ACC112 (cell line): ENCODE measurements around the gene HAND2.

ENCODE experiments used
- H2AFZ ChIP-seq: fragments of 200-600 bp; sonication (generic); one replicate; pipeline ENCODE4 v1.6.0; 2017; ENCODE audit warnings: antibody characterized with exemption, low read length; ENCODE audit not compliant: unreplicated experiment
- H3K27ac ChIP-seq: fragments of 200-600 bp; sonication (generic); 2 replicates; pipeline ENCODE4 v1.5.1; 2014; ENCODE audit warnings: low read depth, mild to moderate bottlenecking, antibody characterized with exemption, low read length, moderate library complexity
- H3K27me3 ChIP-seq: fragments of 200-600 bp; sonication (generic); 2 replicates; pipeline ENCODE4 v1.6.1; 2014; ENCODE audit warnings: mild to moderate bottlenecking, antibody characterized with exemption, low read length, moderate library complexity, mixed read lengths; ENCODE audit not compliant: insufficient read depth
- H3K36me3 ChIP-seq: fragments of 200-600 bp; sonication (generic); 2 replicates; pipeline ENCODE4 v1.6.1; 2016; ENCODE audit warnings: mild to moderate bottlenecking, antibody characterized with exemption, low read length, moderate library complexity, mixed read lengths; ENCODE audit not compliant: insufficient read depth
- H3K4me1 ChIP-seq: fragments of 200-600 bp; sonication (generic); one replicate; pipeline ENCODE4 v1.6.1; 2016; ENCODE audit warnings: low read length, mixed read lengths; ENCODE audit not compliant: insufficient read depth, unreplicated experiment, control insufficient read depth
- H3K4me3 ChIP-seq: fragments of 200-600 bp; sonication (generic); 2 replicates; pipeline ENCODE4 v1.5.1; 2014; ENCODE audit warnings: mild to moderate bottlenecking, low read depth, low read length
- H3K79me2 ChIP-seq: fragments of 200-600 bp; sonication (generic); one replicate; pipeline ENCODE4 v1.6.0; 2016; ENCODE audit warnings: low read length; ENCODE audit not compliant: control insufficient read depth, unreplicated experiment, insufficient read depth

HAND2 gene

GRCh38 chr4:173508386-173509035 is 21.5 kb downstream of the HAND2 start:
- Histone ChIP-seq H3K27ac (no peak overlapping the region), H3K79me2 (no peaks in the 10 kb centered on the region), H2AFZ (peak overlapping the region; percentile 72), H3K36me3 (no peaks in the 10 kb centered on the region), H3K4me1 (peaks cover 3% of the 10 kb centered on the region), H3K27me3 (no peaks in the 10 kb centered on the region), H3K4me3 (peak overlapping the region; percentile 98)

- H3K36me3 ChIP-seq = no peaks in the 10 kb centered on the region
- no peaks in the 10 kb centered on the region for H3K27me3 ChIP-seq
- H3K79me2 ChIP-seq = no peaks in the 10 kb centered on the region
- H2AFZ ChIP-seq = no peak overlapping the region
- H3K27ac ChIP-seq = no peak overlapping the region
- H3K4me3 ChIP-seq = no peak overlapping the region
- H3K4me1 ChIP-seq = no peaks in the 10 kb centered on the region
Measured at GRCh38 chr4:173507471-173508385, 22.3 kb downstream of the HAND2 start.

- Histone ChIP-seq H3K27me3 (peaks cover 6% of the 10 kb centered on the region; the same call in 1 of the 2 replicates), H3K4me1 (no peaks in the 10 kb centered on the region), H2AFZ (no peak overlapping the region)
Measured at GRCh38 chr4:173506597-173507211, 23.3 kb downstream of the HAND2 start.

GRCh38 chr4:173505924-173506518 is 24.0 kb downstream of the HAND2 start:
- Histone ChIP-seq H3K79me2 (no peaks in the 10 kb centered on the region), H3K4me3 (no peak overlapping the region), H3K27me3 (peaks cover 6% of the 10 kb centered on the region; the same call in 1 of the 2 replicates), H3K36me3 (no peaks in the 10 kb centered on the region), H2AFZ (peak overlapping the region; percentile 15), H3K4me1 (no peaks in the 10 kb centered on the region), H3K27ac (no peak overlapping the region)

More at GRCh38 chr4:173506597-173507211, 23.3 kb downstream of the HAND2 start:
- Histone ChIP-seq H3K27ac (no peak overlapping the region), H3K79me2 (no peaks in the 10 kb centered on the region), H3K36me3 (no peaks in the 10 kb centered on the region), H3K4me3 (no peak overlapping the region)

GRCh38 chr4:173504181-173504503 is 25.9 kb downstream of the HAND2 start:
- no peak overlapping the region for H3K27ac ChIP-seq
- no peaks in the 10 kb centered on the region for H3K36me3 ChIP-seq
- H3K4me3 ChIP-seq = no peak overlapping the region
- no peak overlapping the region for H2AFZ ChIP-seq
- H3K27me3 ChIP-seq = peaks cover 6% of the 10 kb centered on the region; the same call in 1 of the 2 replicates
- H3K79me2 ChIP-seq = no peaks in the 10 kb centered on the region
- H3K4me1 ChIP-seq = no peaks in the 10 kb centered on the region

GRCh38 chr4:173503330-173504180 is 26.5 kb downstream of the HAND2 start:
- Histone ChIP-seq H3K79me2 (no peaks in the 10 kb centered on the region), H3K27me3 (peaks cover 6% of the 10 kb centered on the region; the same call in 1 of the 2 replicates), H3K27ac (no peak overlapping the region), H3K36me3 (no peaks in the 10 kb centered on the region), H3K4me1 (no peaks in the 10 kb centered on the region), H3K4me3 (no peak overlapping the region), H2AFZ (no peak overlapping the region)

- Histone ChIP-seq H3K79me2 (no peaks in the 10 kb centered on the region), H3K4me1 (no peaks in the 10 kb centered on the region), H3K36me3 (no peaks in the 10 kb centered on the region), H2AFZ (no peak overlapping the region), H3K4me3 (no peak overlapping the region), H3K27me3 (peaks cover 6% of the 10 kb centered on the region; the same call in 1 of the 2 replicates), H3K27ac (no peak overlapping the region)
Measured at GRCh38 chr4:173502282-173502681, 27.7 kb downstream of the HAND2 start.

- peaks cover 6% of the 10 kb centered on the region; the same call in 1 of the 2 replicates for H3K27me3 ChIP-seq
- no peak overlapping the region for H3K27ac ChIP-seq
- H3K79me2 ChIP-seq = no peaks in the 10 kb centered on the region
- H3K36me3 ChIP-seq = no peaks in the 10 kb centered on the region
- no peaks in the 10 kb centered on the region for H3K4me1 ChIP-seq
- H2AFZ ChIP-seq = no peak overlapping the region
- no peak overlapping the region for H3K4me3 ChIP-seq
Measured at GRCh38 chr4:173501592-173502150, 28.4 kb downstream of the HAND2 start.

- no peak overlapping the region for H3K4me3 ChIP-seq
- peaks cover 6% of the 10 kb centered on the region for H3K27me3 ChIP-seq
- no peak overlapping the region for H3K27ac ChIP-seq
- H3K36me3 ChIP-seq = no peaks in the 10 kb centered on the region
- no peaks in the 10 kb centered on the region for H3K4me1 ChIP-seq
- H2AFZ ChIP-seq = no peak overlapping the region
- H3K79me2 ChIP-seq = no peaks in the 10 kb centered on the region
Measured at GRCh38 chr4:173500841-173501591, 29.0 kb downstream of the HAND2 start.
